HEK293 (cell line): ENCODE measurements around the gene PIK3R3.

Source experiments
- CTCF ChIA-PET: fragments of 350-600 bp; formaldehyde crosslinking; extraction: SDS; loops from one replicate; lab custom pipeline; 2021; ENCODE audit warnings: antibody characterized with exemption; lab: Yijun Ruan, JAX
- POLR2A ChIA-PET: fragments of 300-600 bp; formaldehyde crosslinking; extraction: SDS; loops from one replicate; lab custom pipeline; 2020; ENCODE audit warnings: antibody characterized with exemption, inconsistent platforms; lab: Yijun Ruan, JAX
- H3K27ac ChIP-seq: fragments of 200-500 bp; sonication (Bioruptor generic); 2 replicates; pipeline ENCODE4 v1.5.1; 2014; ENCODE audit warnings: low read depth, low read length, control low read depth, inconsistent platforms; ENCODE audit errors: extremely low read depth
- H3K36me3 ChIP-seq, 2 experiments: fragments of 200-500 bp in 1 of 2; sonication (Bioruptor generic) in 1 of 2; 1 replicate in 1 of 2; 2 replicates in 1 of 2; pipeline ENCODE4 v1.5.1; 2014 to 2017; ENCODE audit warnings: inconsistent platforms in 2 of 2, low read length in 2 of 2; ENCODE audit not compliant: control insufficient read depth in 2 of 2, insufficient read depth in 1 of 2
- H3K4me1 ChIP-seq: fragments of 200-500 bp; sonication (Bioruptor generic); 2 replicates; pipeline ENCODE4 v1.5.1; 2014; ENCODE audit warnings: mild to moderate bottlenecking, low read length, inconsistent platforms; ENCODE audit not compliant: control insufficient read depth, insufficient read depth
- H3K4me3 ChIP-seq: 2 replicates; pipeline ENCODE4 v1.5.1; 2011; ENCODE audit warnings: low read depth, mild to moderate bottlenecking, control low read depth, low read length, moderate library complexity
- H3K9me3 ChIP-seq: fragments of 200-500 bp; sonication (Bioruptor generic); 2 replicates; pipeline ENCODE4 v1.5.1; 2014; ENCODE audit warnings: low read depth, low read length, inconsistent platforms; ENCODE audit not compliant: control insufficient read depth, insufficient read depth
- BCL11B ChIP-seq: fragments of 450-650 bp; formaldehyde crosslinking; IDR thresholded peaks from 2 replicates; pipeline ENCODE4 v1.5.1; 2016; ENCODE audit warnings: low read depth, missing biosample characterization, missing genetic modification characterization
- CTCF ChIP-seq: fragments of 450-650 bp; formaldehyde crosslinking; IDR thresholded peaks from 2 replicates; pipeline ENCODE4 v1.5.1; 2016; ENCODE audit warnings: missing biosample characterization, missing genetic modification characterization
- FEZF1 ChIP-seq: fragments of 450-650 bp; formaldehyde crosslinking; IDR thresholded peaks from 2 replicates; pipeline ENCODE4 v1.5.1; 2016; ENCODE audit warnings: missing biosample characterization, missing genetic modification characterization
- KLF1 ChIP-seq: fragments of 450-650 bp; formaldehyde crosslinking; IDR thresholded peaks from 2 replicates; pipeline ENCODE4 v1.5.1; 2016; ENCODE audit warnings: missing biosample characterization, missing genetic modification characterization
- PRDM1 ChIP-seq: fragments of 450-650 bp; formaldehyde crosslinking; IDR thresholded peaks from 2 replicates; pipeline ENCODE4; 2016; ENCODE audit warnings: missing biosample characterization, missing genetic modification characterization
- SETDB1 ChIP-seq: IDR thresholded peaks from one replicate; pipeline ENCODE4 v1.6.1; 2017; ENCODE audit warnings: mild to moderate bottlenecking, low read length, moderate library complexity, mixed read lengths; ENCODE audit not compliant: insufficient read length
- SP7 ChIP-seq: fragments of 450-650 bp; formaldehyde crosslinking; IDR thresholded peaks from 2 replicates; pipeline ENCODE4 v1.5.1; 2016; ENCODE audit warnings: missing biosample characterization, missing genetic modification characterization
- WT1 ChIP-seq: fragments of 450-650 bp; formaldehyde crosslinking; IDR thresholded peaks from 2 replicates; pipeline ENCODE4 v1.5.1; 2016; ENCODE audit warnings: missing biosample characterization, missing genetic modification characterization
- ZNF138 ChIP-seq: fragments of 450-650 bp; formaldehyde crosslinking; IDR thresholded peaks from 2 replicates; pipeline ENCODE4 v1.5.1; 2016; ENCODE audit warnings: missing biosample characterization, missing genetic modification characterization, borderline replicate concordance
- ZNF146 ChIP-seq: fragments of 450-650 bp; formaldehyde crosslinking; IDR thresholded peaks from 2 replicates; pipeline ENCODE4 v1.5.1; 2016; ENCODE audit warnings: missing biosample characterization, missing genetic modification characterization
- ZNF148 ChIP-seq: fragments of 450-650 bp; formaldehyde crosslinking; IDR thresholded peaks from 2 replicates; pipeline ENCODE4 v1.5.0; 2017; ENCODE audit warnings: missing biosample characterization, missing genetic modification characterization, borderline replicate concordance
- ZNF302 ChIP-seq: fragments of 450-650 bp; formaldehyde crosslinking; IDR thresholded peaks from 2 replicates; pipeline ENCODE4 v1.5.1; 2016; ENCODE audit warnings: missing biosample characterization, missing genetic modification characterization, low read depth
- ZNF391 ChIP-seq: fragments of 450-650 bp; formaldehyde crosslinking; IDR thresholded peaks from 2 replicates; pipeline ENCODE4 v1.5.1; 2016; ENCODE audit warnings: low read depth, missing biosample characterization, missing genetic modification characterization, borderline replicate concordance
- ZNF416 ChIP-seq: fragments of 450-650 bp; formaldehyde crosslinking; IDR thresholded peaks from 2 replicates; pipeline ENCODE4 v1.5.1; 2016; ENCODE audit warnings: missing biosample characterization, missing genetic modification characterization
- ZNF48 ChIP-seq: fragments of 450-650 bp; formaldehyde crosslinking; IDR thresholded peaks from 2 replicates; pipeline ENCODE4 v1.5.1; 2016; ENCODE audit warnings: missing biosample characterization, missing genetic modification characterization
- ZNF521 ChIP-seq: fragments of 450-650 bp; formaldehyde crosslinking; IDR thresholded peaks from 2 replicates; pipeline ENCODE4 v1.5.1; 2017; ENCODE audit warnings: missing biosample characterization, mild to moderate bottlenecking, missing genetic modification characterization
- ZNF596 ChIP-seq: fragments of 450-650 bp; IDR thresholded peaks from 2 replicates; pipeline ENCODE4 v1.5.0; 2018; ENCODE audit warnings: missing biosample characterization, mild to moderate bottlenecking, missing genetic modification characterization, moderate library complexity
- ZNF621 ChIP-seq: fragments of 450-650 bp; formaldehyde crosslinking; IDR thresholded peaks from 2 replicates; pipeline ENCODE4 v1.5.1; 2017; ENCODE audit warnings: missing biosample characterization, missing genetic modification characterization
- ZNF768 ChIP-seq: fragments of 450-650 bp; formaldehyde crosslinking; IDR thresholded peaks from 2 replicates; pipeline ENCODE4 v1.5.1; 2018; ENCODE audit warnings: missing biosample characterization, mild to moderate bottlenecking, missing genetic modification characterization
- ZNF785 ChIP-seq: fragments of 450-650 bp; formaldehyde crosslinking; IDR thresholded peaks from 2 replicates; pipeline ENCODE4 v1.5.1; 2016; ENCODE audit warnings: missing biosample characterization, missing genetic modification characterization
- ZNF791 ChIP-seq: fragments of 450-650 bp; formaldehyde crosslinking; IDR thresholded peaks from 2 replicates; pipeline ENCODE4 v1.5.1; 2016; ENCODE audit warnings: missing biosample characterization, missing genetic modification characterization
- ZNF830 ChIP-seq: fragments of 450-650 bp; IDR thresholded peaks from 2 replicates; pipeline ENCODE4 v1.5.0; 2018; ENCODE audit warnings: missing biosample characterization, missing genetic modification characterization, low read depth, mild to moderate bottlenecking, moderate library complexity
- ZSCAN23 ChIP-seq: fragments of 450-650 bp; formaldehyde crosslinking; IDR thresholded peaks from 2 replicates; pipeline ENCODE4 v1.5.1; 2016; ENCODE audit warnings: missing biosample characterization, missing genetic modification characterization
- ZSCAN5A ChIP-seq: fragments of 450-650 bp; formaldehyde crosslinking; IDR thresholded peaks from 2 replicates; pipeline ENCODE4 v1.5.1; 2016; ENCODE audit warnings: missing biosample characterization, missing genetic modification characterization

PIK3R3 gene

GRCh38 chr1:46153732-46154131 is 21.3 kb upstream of the PIK3R3 start:
- no peak for TF ChIP-seq ZNF48 (tag by site-specific recombination)
- no peak for TF ChIP-seq ZNF596 (tag by site-specific recombination)
- TF ChIP-seq BCL11B (tag by site-specific recombination), result no peak
- no peak for TF ChIP-seq CTCF (tag by site-specific recombination)
- TF ChIP-seq ZNF621 (tag by site-specific recombination), result no peak
- TF ChIP-seq FEZF1 (tag by site-specific recombination), result no peak
- no peak for TF ChIP-seq ZNF148 (tag by site-specific recombination)
- no peak for TF ChIP-seq ZNF146 (tag by site-specific recombination)
- TF ChIP-seq KLF1 (tag by site-specific recombination), result no peak
- TF ChIP-seq ZNF391, result no peak
- TF ChIP-seq ZNF416 (tag by site-specific recombination), result no peak
- no peak for TF ChIP-seq ZSCAN23 (tag by site-specific recombination)
- peak; percentile 41 for TF ChIP-seq SETDB1
- TF ChIP-seq ZSCAN5A (tag by site-specific recombination), result no peak
- TF ChIP-seq ZNF138, result no peak
- TF ChIP-seq SP7 (tag by site-specific recombination), result no peak
- TF ChIP-seq ZNF768 (tag by site-specific recombination), result no peak
- no peak for TF ChIP-seq ZNF521 (tag by site-specific recombination)
- no peak for TF ChIP-seq ZNF302 (tag by site-specific recombination)
- TF ChIP-seq WT1 (tag by site-specific recombination), result no peak
- peak; percentile 76 for TF ChIP-seq PRDM1
- no peak for TF ChIP-seq ZNF785 (tag by site-specific recombination)
- no peak for TF ChIP-seq ZNF830
- peak; percentile 88 for TF ChIP-seq ZNF791
- Histone ChIP-seq H3K9me3 (no peaks in the 10 kb centered on the region), H3K36me3 (no peaks in the 10 kb centered on the region), H3K27ac (no peak overlapping the region), H3K4me3 (no peak overlapping the region), H3K4me1 (no peaks in the 10 kb centered on the region)
- CTCF ChIA-PET, result interaction anchor here (0.6 to 0.8 kb wide), 2 partner anchors 17 to 116 kb away, joined by 3 read pairs; no protein-coding TSS in a partner anchor
- POLR2A ChIA-PET, result interaction anchor here (2.1 kb wide), 1 partner anchor 22 kb away, joined by 6 read pairs; the partner anchor contains the start of gene PIK3R3
